MM.1S (cell line): ENCODE data around the gene BRD1.

Source experiments
- EZH2 ChIP-seq: fragments of 300-600 bp; sonication (generic); optimal IDR thresholded peaks from 2 replicates; pipeline ENCODE3; 2017; ENCODE audit warnings: low read depth, mild to moderate bottlenecking, antibody characterized with exemption, low read length, mixed read lengths
- EZH2phosphoT487 ChIP-seq: fragments of 300-600 bp; sonication (generic); IDR thresholded peaks from 2 replicates; pipeline ENCODE4 v1.6.1; 2018; ENCODE audit warnings: antibody characterized with exemption, low read length
- TF ChIP-seq, protein P1 (sequence below): fragments of 300-600 bp; sonication (generic); IDR thresholded peaks from 2 replicates; pipeline ENCODE4 v1.5.1; 2016; ENCODE audit warnings: antibody characterized with exemption, low read length, mixed read lengths

DNA sequence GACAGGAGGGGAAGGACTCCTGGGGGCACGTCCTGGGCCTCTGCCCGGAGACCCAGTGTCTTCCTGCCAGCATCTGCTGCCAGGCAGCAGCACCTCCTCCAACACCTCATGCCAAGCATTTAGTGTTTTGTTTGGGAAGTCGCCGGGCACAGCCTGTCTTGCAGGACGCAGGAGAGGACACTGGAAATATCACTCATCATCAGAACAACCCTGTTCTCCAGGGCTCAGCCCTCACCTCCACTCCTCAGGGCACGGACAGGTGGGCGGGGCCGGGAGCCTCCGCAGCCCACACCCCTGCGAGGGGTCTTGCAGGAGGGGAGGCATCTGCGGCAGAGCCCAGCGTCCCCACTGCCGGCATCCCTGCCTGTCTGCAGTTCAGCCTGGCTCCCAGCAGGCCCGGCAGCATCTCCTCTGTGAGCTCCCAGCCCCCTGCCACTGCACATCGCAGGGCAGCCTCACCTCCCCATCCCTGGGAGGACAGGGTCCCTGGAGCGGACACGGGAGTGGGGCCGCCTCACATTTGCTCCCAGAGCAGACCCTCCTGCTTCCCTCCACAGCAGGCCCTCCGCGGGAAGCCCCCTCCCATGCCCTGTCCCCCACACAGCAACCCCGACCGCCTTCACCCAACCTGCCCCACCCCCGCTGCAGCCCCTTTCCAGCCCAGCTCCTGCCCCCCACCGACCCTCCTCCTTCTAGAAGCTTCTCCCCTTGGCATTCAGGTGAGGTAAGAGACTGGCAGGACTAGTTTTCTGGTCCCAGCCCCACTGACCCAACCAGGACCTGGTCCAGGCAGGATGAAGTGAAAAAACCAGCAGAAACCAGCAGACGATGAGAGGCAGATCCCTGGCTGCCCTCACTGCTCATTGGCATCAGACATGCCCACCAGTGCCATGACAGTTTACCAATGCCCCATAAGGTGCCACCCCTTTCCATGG is 72.7 kb downstream of the BRD1 start:
- TF ChIP-seq, protein P1, sequence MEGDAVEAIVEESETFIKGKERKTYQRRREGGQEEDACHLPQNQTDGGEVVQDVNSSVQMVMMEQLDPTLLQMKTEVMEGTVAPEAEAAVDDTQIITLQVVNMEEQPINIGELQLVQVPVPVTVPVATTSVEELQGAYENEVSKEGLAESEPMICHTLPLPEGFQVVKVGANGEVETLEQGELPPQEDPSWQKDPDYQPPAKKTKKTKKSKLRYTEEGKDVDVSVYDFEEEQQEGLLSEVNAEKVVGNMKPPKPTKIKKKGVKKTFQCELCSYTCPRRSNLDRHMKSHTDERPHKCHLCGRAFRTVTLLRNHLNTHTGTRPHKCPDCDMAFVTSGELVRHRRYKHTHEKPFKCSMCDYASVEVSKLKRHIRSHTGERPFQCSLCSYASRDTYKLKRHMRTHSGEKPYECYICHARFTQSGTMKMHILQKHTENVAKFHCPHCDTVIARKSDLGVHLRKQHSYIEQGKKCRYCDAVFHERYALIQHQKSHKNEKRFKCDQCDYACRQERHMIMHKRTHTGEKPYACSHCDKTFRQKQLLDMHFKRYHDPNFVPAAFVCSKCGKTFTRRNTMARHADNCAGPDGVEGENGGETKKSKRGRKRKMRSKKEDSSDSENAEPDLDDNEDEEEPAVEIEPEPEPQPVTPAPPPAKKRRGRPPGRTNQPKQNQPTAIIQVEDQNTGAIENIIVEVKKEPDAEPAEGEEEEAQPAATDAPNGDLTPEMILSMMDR = no peak
- TF ChIP-seq EZH2phosphoT487 (no peak), EZH2 (no peak)
